HG02938 (cell line): Measurements from ENCODE around the gene SERPIND1.
"Not testable (repeated sequence)": the region's sequence is repeated elsewhere in the genome, so short reads cannot be mapped to it uniquely, and the experiment has no call there.

ENCODE experiments used
- ATAC-seq: cut with Tn5 transposase; IDR thresholded peaks from one replicate; pipeline ENCODE4 v1.9.1; 2021; ENCODE audit warnings: mild to moderate bottlenecking, moderate library complexity; ENCODE audit not compliant: unreplicated experiment

SERPIND1 gene

GRCh38 chr22:20811171-20811570 lies 37.3 kb downstream of the SERPIND1 start:
- no peak for ATAC-seq

- no peak for ATAC-seq
Observed at GRCh38 chr22:20811971-20812660, 38.2 kb downstream of the SERPIND1 start.

GRCh38 chr22:20813056-20813455 lies 39.1 kb downstream of the SERPIND1 start:
- ATAC-seq: no peak

- ATAC-seq: no peak
Observed at GRCh38 chr22:20814221-20814808, 40.4 kb downstream of the SERPIND1 start.

GRCh38 chr22:20815477-20816050 lies 41.7 kb downstream of the SERPIND1 start:
- no peak for ATAC-seq

GRCh38 chr22:20816559-20816958 lies 42.6 kb downstream of the SERPIND1 start:
- ATAC-seq: no peak

- ATAC-seq: no peak
Observed at GRCh38 chr22:20818471-20818870, 44.6 kb downstream of the SERPIND1 start.

GRCh38 chr22:20819471-20819870 lies 45.6 kb downstream of the SERPIND1 start:
- no peak for ATAC-seq

GRCh38 chr22:20821717-20822239 lies 47.9 kb downstream of the SERPIND1 start:
- not testable (repeated sequence) for ATAC-seq

- ATAC-seq: no peak
Observed at GRCh38 chr22:20822240-20822639, 48.3 kb downstream of the SERPIND1 start.

GRCh38 chr22:20823264-20823663 lies 49.4 kb downstream of the SERPIND1 start:
- ATAC-seq: no peak

- ATAC-seq: not testable (repeated sequence)
Observed at GRCh38 chr22:20825216-20825615, 51.3 kb downstream of the SERPIND1 start.

GRCh38 chr22:20825624-20826023 lies 51.7 kb downstream of the SERPIND1 start:
- ATAC-seq: no peak

- ATAC-seq: not testable (repeated sequence)
Observed at GRCh38 chr22:20826373-20827152, 52.6 kb downstream of the SERPIND1 start.

GRCh38 chr22:20829491-20830134 lies 55.7 kb downstream of the SERPIND1 start:
- ATAC-seq: no peak

GRCh38 chr22:20833225-20833665 lies 59.3 kb downstream of the SERPIND1 start:
- no peak for ATAC-seq

- no peak for ATAC-seq
Observed at GRCh38 chr22:20834206-20834605, 60.3 kb downstream of the SERPIND1 start.

- ATAC-seq: no peak
Observed at GRCh38 chr22:20834725-20835124, 60.8 kb downstream of the SERPIND1 start.
